ENCODE measurements around the gene PRX.
"Not testable (repeated sequence)": the region's sequence is repeated elsewhere in the genome, so short reads cannot be mapped to it uniquely, and the experiment has no call there.

PRX gene

GRCh38 chr19:40414542-40415535, 1.7 kb upstream of the PRX start:
- Histone ChIP-seq H3K4me1 (ENCODE audit: control insufficient read depth in 2 of 2, insufficient read depth in 2 of 2, low read length in 2 of 2) (peaks cover 0 to 6% of the 10 kb centered on the region in 2 donors), H3K27me3 (ENCODE audit: control insufficient read depth in 2 of 2, insufficient read depth in 2 of 2, low read length in 2 of 2) (no peaks in the 10 kb centered on the region), H3K9ac (ENCODE audit: low read depth in 1 of 2, low read length in 2 of 2) (no peak overlapping the region), H3K4me3 (ENCODE audit: low read length in 2 of 2) (no peak overlapping the region), H3K27ac (ENCODE audit: low read depth in 2 of 2, low read length in 2 of 2) (no peak overlapping the region), H3K9me3 (ENCODE audit: control insufficient read depth in 2 of 2, low read length in 2 of 2) (no peaks in the 10 kb centered on the region), H3K36me3 (ENCODE audit: control insufficient read depth in 2 of 2, insufficient read depth in 2 of 2, low read length in 2 of 2) (no peaks in the 10 kb centered on the region)

DNA sequence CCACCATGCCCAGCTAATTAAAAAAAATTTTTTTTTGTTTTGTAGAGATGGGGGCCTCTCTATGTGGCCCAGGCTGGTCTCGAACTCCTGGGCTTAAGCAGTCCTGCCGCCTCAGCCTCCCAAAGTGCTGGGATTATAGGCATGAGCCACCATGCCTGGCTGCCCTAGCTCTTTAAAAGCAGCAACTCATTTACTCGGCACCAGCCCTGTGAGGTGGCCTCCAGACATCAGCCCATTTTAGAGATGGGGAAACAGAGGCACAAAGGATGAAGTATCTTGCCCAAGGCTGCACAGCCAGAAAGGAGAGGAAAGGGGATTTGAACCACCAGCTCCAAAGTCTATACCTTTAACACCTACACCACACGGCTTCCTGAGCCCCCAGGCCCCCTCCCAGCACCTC, 312 bp downstream of the PRX start:
- Histone ChIP-seq H3K36me3 (ENCODE audit: control insufficient read depth in 2 of 2, insufficient read depth in 2 of 2, low read length in 2 of 2) (no peaks in the 10 kb centered on the region), H3K27me3 (ENCODE audit: control insufficient read depth in 2 of 2, insufficient read depth in 2 of 2, low read length in 2 of 2) (no peaks in the 10 kb centered on the region), H3K27ac (ENCODE audit: low read depth in 2 of 2, low read length in 2 of 2) (no peak overlapping the region), H3K9me3 (ENCODE audit: control insufficient read depth in 2 of 2, low read length in 2 of 2) (no peaks in the 10 kb centered on the region), H3K4me1 (ENCODE audit: control insufficient read depth in 2 of 2, insufficient read depth in 2 of 2, low read length in 2 of 2) (peaks cover 0 to 6% of the 10 kb centered on the region in 2 donors), H3K9ac (ENCODE audit: low read depth in 1 of 2, low read length in 2 of 2) (no peak overlapping the region), H3K4me3 (ENCODE audit: low read length in 2 of 2) (no peak overlapping the region)

DNA sequence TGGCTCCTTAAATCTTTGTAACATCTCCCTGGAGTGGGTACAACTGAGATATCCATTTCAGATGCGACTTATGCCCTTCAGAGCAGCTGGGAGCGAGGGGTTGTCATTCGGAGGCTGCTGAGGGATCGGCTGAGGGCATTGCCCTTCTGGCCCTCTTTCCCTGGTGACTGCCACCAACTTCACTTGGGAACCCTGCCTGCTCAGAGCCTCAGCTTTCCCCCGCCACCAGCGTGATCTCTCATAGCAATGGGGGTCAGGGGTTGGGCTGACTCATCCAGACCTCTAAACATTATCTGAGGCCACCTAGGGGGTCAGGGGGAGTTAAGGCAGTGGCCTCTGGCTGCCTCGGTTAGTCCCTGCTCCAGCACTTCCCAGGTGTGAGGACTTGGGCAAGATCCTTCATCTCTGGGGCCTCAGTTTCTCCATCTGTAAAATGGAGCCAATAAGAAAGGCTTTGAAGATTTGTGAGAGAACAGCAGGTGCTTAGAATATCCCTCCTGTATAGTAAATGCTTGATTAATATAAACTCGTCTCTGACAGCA, 1.1 kb downstream of the PRX start:
- Histone ChIP-seq H3K9ac (ENCODE audit: low read depth in 1 of 2, low read length in 2 of 2) (no peak overlapping the region), H3K4me3 (ENCODE audit: low read length in 2 of 2) (no peak overlapping the region), H3K9me3 (ENCODE audit: control insufficient read depth in 2 of 2, low read length in 2 of 2) (no peaks in the 10 kb centered on the region)

DNA sequence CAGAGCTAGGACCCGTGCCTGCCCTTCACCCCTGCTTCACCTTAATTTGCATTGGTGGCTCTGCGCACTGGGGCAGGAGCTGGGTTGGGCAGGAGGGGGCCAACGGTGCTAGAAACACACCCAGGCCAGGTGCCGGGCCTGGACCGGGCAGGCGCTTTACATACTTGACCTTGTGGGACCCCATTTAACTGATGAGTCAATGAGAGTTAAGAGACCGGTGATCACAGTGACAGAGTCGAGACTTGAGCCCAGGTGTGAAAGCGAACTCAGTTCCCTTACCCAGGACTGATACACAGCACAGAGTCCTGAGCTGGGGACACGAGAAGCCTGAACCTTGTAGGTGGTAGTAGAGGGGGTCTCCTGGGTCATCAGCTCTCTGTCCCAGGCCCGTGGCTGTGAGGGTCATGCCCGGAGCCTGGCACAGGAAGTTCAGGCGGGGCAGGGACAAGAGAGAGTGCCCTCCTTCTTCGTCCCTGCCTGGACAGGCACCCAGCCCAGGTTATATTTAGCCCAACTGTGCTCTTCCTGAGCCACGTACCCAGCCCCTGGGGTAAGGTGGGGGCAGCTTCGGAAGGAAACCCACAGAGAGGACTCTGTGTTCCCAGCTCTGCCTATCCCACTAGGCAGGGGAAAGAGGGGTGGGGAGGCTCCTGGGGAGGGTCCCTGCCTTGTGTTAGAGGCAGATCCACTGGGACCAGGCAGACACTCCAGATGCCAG, 1.9 kb downstream of the PRX start:
- Histone ChIP-seq H3K9ac (ENCODE audit: low read depth in 1 of 2, low read length in 2 of 2) (no peak overlapping the region), H3K4me3 (ENCODE audit: low read length in 2 of 2) (no peak overlapping the region)

More for the DNA sequence above, 1.1 kb downstream of the PRX start:
- Histone ChIP-seq H3K36me3 (ENCODE audit: control insufficient read depth in 2 of 2, insufficient read depth in 2 of 2, low read length in 2 of 2) (no peaks in the 10 kb centered on the region), H3K27me3 (ENCODE audit: control insufficient read depth in 2 of 2, insufficient read depth in 2 of 2, low read length in 2 of 2) (no peaks in the 10 kb centered on the region), H3K27ac (ENCODE audit: low read depth in 2 of 2, low read length in 2 of 2) (peak overlapping the region in 1 of 2 donors; percentile 1), H3K4me1 (ENCODE audit: control insufficient read depth in 2 of 2, insufficient read depth in 2 of 2, low read length in 2 of 2) (peaks cover 0 to 3% of the 10 kb centered on the region in 2 donors)

GRCh38 chr19:40410030-40410389, 3.2 kb downstream of the PRX start:
- Histone ChIP-seq H3K36me3 (ENCODE audit: control insufficient read depth in 2 of 2, insufficient read depth in 2 of 2, low read length in 2 of 2) (no peaks in the 10 kb centered on the region), H3K27ac (ENCODE audit: low read depth in 2 of 2, low read length in 2 of 2) (no peak overlapping the region), H3K9me3 (ENCODE audit: control insufficient read depth in 2 of 2, low read length in 2 of 2) (no peaks in the 10 kb centered on the region), H3K4me1 (ENCODE audit: control insufficient read depth in 2 of 2, insufficient read depth in 2 of 2, low read length in 2 of 2) (no peaks in the 10 kb centered on the region), H3K9ac (ENCODE audit: low read depth in 1 of 2, low read length in 2 of 2) (no peak overlapping the region), H3K27me3 (ENCODE audit: control insufficient read depth in 2 of 2, insufficient read depth in 2 of 2, low read length in 2 of 2) (no peaks in the 10 kb centered on the region), H3K4me3 (ENCODE audit: low read length in 2 of 2) (no peak overlapping the region)

More for the DNA sequence above, 1.9 kb downstream of the PRX start:
- Histone ChIP-seq H3K36me3 (ENCODE audit: control insufficient read depth in 2 of 2, insufficient read depth in 2 of 2, low read length in 2 of 2) (no peaks in the 10 kb centered on the region), H3K4me1 (ENCODE audit: control insufficient read depth in 2 of 2, insufficient read depth in 2 of 2, low read length in 2 of 2) (no peaks in the 10 kb centered on the region), H3K27ac (ENCODE audit: low read depth in 2 of 2, low read length in 2 of 2) (peak overlapping the region in 1 of 2 donors; percentile 1), H3K27me3 (ENCODE audit: control insufficient read depth in 2 of 2, insufficient read depth in 2 of 2, low read length in 2 of 2) (no peaks in the 10 kb centered on the region), H3K9me3 (ENCODE audit: control insufficient read depth in 2 of 2, low read length in 2 of 2) (no peaks in the 10 kb centered on the region)

- H3K4me3 ChIP-seq (ENCODE audit: low read length in 2 of 2); H3K27ac ChIP-seq (ENCODE audit: low read depth in 2 of 2, low read length in 2 of 2); H3K9me3 ChIP-seq (ENCODE audit: control insufficient read depth in 2 of 2, low read length in 2 of 2); H3K4me1 ChIP-seq (ENCODE audit: control insufficient read depth in 2 of 2, insufficient read depth in 2 of 2, low read length in 2 of 2); H3K9ac ChIP-seq (ENCODE audit: low read depth in 1 of 2, low read length in 2 of 2); H3K27me3 ChIP-seq (ENCODE audit: control insufficient read depth in 2 of 2, insufficient read depth in 2 of 2, low read length in 2 of 2); H3K36me3 ChIP-seq (ENCODE audit: control insufficient read depth in 2 of 2, insufficient read depth in 2 of 2, low read length in 2 of 2): not testable (repeated sequence)
Measured at GRCh38 chr19:40408598-40408925, 4.6 kb downstream of the PRX start.

DNA sequence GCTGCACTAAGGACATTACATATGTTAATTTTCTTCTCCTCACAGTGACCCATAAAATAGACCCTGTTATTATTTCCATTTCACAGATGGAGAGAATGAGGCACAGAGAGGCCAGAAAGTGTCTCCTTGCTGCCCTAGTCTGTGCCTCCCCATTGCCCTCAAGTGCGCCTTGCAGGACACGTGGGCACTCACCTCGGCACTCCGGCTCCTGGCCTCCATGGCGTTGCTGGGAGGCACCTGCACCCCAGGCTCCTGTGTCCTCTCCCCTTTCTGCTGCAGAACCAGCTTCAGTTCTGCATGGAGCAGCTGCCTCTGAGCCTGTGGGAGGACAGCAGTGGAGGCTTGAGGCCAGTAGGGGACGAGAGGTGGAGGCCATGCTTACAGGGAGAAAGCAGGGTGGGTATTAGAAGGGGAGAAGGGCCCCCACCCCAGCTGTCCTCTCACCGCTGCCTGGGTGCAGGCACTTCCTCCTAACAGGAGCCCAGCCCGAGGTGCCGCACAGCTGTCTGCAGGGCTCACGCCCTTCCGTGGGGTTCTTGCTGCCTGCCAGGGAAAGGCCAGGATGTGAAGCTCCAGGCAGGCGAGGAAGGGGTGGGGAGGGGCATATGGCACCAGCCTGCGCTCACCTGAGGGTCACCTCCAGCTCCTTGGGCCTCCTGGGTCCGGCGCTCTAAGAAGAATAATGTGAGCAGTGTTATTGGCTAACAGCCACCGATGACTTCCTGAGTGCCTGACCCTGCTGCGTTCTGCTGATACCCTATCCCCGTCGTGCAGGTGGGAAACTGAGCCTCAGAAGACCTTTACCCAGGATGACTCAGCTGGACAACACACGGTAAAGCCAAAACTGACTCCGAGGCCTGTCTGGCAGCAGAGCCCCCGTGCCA, 5.2 kb downstream of the PRX start:
- no peak overlapping the region for H3K4me3 ChIP-seq (ENCODE audit: low read length in 2 of 2)
- H3K36me3 ChIP-seq (ENCODE audit: control insufficient read depth in 2 of 2, insufficient read depth in 2 of 2, low read length in 2 of 2): no peaks in the 10 kb centered on the region
- no peak overlapping the region for H3K27ac ChIP-seq (ENCODE audit: low read depth in 2 of 2, low read length in 2 of 2)
- H3K27me3 ChIP-seq (ENCODE audit: control insufficient read depth in 2 of 2, insufficient read depth in 2 of 2, low read length in 2 of 2): no peaks in the 10 kb centered on the region
- no peak overlapping the region for H3K9ac ChIP-seq (ENCODE audit: low read depth in 1 of 2, low read length in 2 of 2)
- peaks cover 0 to 4% of the 10 kb centered on the region in 2 donors for H3K4me1 ChIP-seq (ENCODE audit: control insufficient read depth in 2 of 2, insufficient read depth in 2 of 2, low read length in 2 of 2)
- H3K9me3 ChIP-seq (ENCODE audit: control insufficient read depth in 2 of 2, low read length in 2 of 2): no peaks in the 10 kb centered on the region

GRCh38 chr19:40403262-40403984, 9.8 kb downstream of the PRX start:
- Histone ChIP-seq H3K27me3 (ENCODE audit: control insufficient read depth in 2 of 2, insufficient read depth in 2 of 2, low read length in 2 of 2) (no peaks in the 10 kb centered on the region), H3K9me3 (ENCODE audit: control insufficient read depth in 2 of 2, low read length in 2 of 2) (no peaks in the 10 kb centered on the region), H3K27ac (ENCODE audit: low read depth in 2 of 2, low read length in 2 of 2) (peak overlapping the region; percentile 59 to 78), H3K36me3 (ENCODE audit: control insufficient read depth in 2 of 2, insufficient read depth in 2 of 2, low read length in 2 of 2) (no peaks in the 10 kb centered on the region), H3K9ac (ENCODE audit: low read depth in 1 of 2, low read length in 2 of 2) (peak overlapping the region; percentile 56 to 68), H3K4me1 (ENCODE audit: control insufficient read depth in 2 of 2, insufficient read depth in 2 of 2, low read length in 2 of 2) (peaks cover 0 to 4% of the 10 kb centered on the region in 2 donors), H3K4me3 (ENCODE audit: low read length in 2 of 2) (peak overlapping the region; percentile 62 to 71)

DNA sequence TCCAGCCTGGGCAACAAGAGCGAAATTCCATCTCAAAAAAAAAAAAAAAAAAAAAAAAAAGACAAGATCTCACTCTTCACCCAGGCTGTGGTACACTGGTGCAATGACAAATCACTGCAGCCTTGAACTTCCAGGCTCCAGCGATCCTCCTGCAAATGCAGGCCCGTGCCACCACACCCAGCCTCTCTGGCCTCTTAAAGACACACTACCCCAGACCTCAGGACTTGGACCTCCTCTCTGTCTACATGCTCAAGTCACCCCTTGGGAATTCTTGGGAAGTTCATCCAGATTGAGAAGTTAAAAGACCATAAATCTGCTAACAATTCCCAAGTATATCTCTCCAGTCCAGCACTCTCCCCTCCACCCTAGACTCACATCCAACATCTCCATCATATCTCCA, 12.6 kb downstream of the PRX start:
- H3K27me3 ChIP-seq (ENCODE audit: control insufficient read depth in 2 of 2, insufficient read depth in 2 of 2, low read length in 2 of 2): no peaks in the 10 kb centered on the region

More for the DNA sequence above, 12.6 kb downstream of the PRX start:
- Histone ChIP-seq H3K9me3 (ENCODE audit: control insufficient read depth in 2 of 2, low read length in 2 of 2) (no peaks in the 10 kb centered on the region), H3K9ac (ENCODE audit: low read depth in 1 of 2, low read length in 2 of 2) (no peak overlapping the region), H3K4me1 (ENCODE audit: control insufficient read depth in 2 of 2, insufficient read depth in 2 of 2, low read length in 2 of 2) (peaks cover 0 to 4% of the 10 kb centered on the region in 2 donors), H3K27ac (ENCODE audit: low read depth in 2 of 2, low read length in 2 of 2) (no peak overlapping the region), H3K4me3 (ENCODE audit: low read length in 2 of 2) (no peak overlapping the region), H3K36me3 (ENCODE audit: control insufficient read depth in 2 of 2, insufficient read depth in 2 of 2, low read length in 2 of 2) (no peaks in the 10 kb centered on the region)

All from mucosa of rectum (tissue), 2 donors.